Chondrocyte (in vitro differentiated cells): ENCODE results near the gene PTPRN2. TPM values are rescaled to one million over a fixed set of nuclear protein-coding genes. Genes with fewer than 3 reads are reported as not detected.

ENCODE experiments used
- DNase-seq: peaks from one replicate; pipeline ENCODE4 v3.0.0; 2021; ENCODE audit warnings: mixed read lengths, low spot score
- H3K27ac Mint-ChIP-seq: one replicate; pipeline ENCODE4 v1.8.0; 2021; ENCODE audit warnings: mild to moderate bottlenecking, moderate library complexity, mixed read lengths; ENCODE audit not compliant: unreplicated experiment
- H3K27me3 Mint-ChIP-seq: 2 replicates; pipeline ENCODE4 v1.8.0; 2021; ENCODE audit warnings: low read depth, mixed read lengths
- H3K36me3 Mint-ChIP-seq: 2 replicates; pipeline ENCODE4 v1.8.0; 2021; ENCODE audit warnings: low read depth, mixed read lengths
- H3K4me1 Mint-ChIP-seq: 2 replicates; pipeline ENCODE4 v1.8.0; 2021; ENCODE audit warnings: low read depth, mild to moderate bottlenecking, mixed read lengths
- H3K4me3 Mint-ChIP-seq: one replicate; pipeline ENCODE4 v1.8.0; 2021; ENCODE audit warnings: mild to moderate bottlenecking, moderate library complexity, mixed read lengths; ENCODE audit not compliant: unreplicated experiment
- H3K9me3 Mint-ChIP-seq: 2 replicates; pipeline ENCODE4 v1.8.0; 2021; ENCODE audit warnings: low read depth, mixed read lengths
- total RNA-seq: library from RNA; stranded (reverse); gene quantifications from 3 replicates; pipeline ENCODE4 v1.2.1, GENCODE V29; 2021
- TF ChIP-seq, protein P1 (sequence below): fragments of 200-600 bp; sonication (generic); IDR thresholded peaks from 2 replicates; pipeline ENCODE4 v1.5.0; 2021; ENCODE audit warnings: antibody characterized with exemption, mild to moderate bottlenecking, moderate library complexity

Gene PTPRN2
- total RNA-seq, 1 donor from 2014 or later: 0.30 TPM

DNA sequence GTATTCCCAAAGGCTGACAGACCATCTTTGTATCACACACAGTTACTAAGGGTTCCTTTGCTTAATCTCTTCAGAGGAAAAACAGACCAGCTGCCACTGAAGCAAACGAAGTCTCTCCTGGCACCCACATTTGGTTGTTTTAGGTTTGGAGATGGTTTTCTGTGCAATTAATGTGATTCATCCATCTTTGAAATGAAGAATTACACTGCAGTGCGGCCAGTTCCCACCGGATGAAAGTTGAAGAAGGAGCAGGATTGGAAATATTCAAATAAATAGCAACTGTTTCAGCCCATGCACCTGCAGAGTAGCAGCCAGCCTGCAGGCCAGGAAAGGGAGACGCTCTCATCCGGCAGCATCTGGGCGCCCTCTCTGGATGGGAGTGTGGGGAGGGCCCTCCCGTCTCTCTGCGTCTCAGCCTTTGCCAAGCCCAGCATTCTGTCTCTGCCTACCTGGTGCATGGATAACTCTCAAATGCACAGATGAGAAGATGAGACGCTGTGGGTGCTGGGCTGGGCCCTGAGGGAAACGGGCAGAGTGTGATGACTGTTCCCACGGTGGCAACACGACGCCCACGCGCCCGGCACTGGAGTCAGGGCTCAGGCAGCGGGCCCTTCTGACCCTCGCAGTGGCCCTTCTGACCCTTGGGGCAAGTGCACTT, 214.0 kb downstream of the PTPRN2 start:
- Mint-ChIP-seq H3K4me3 (no peak overlapping the region), H3K27ac (no peak overlapping the region), H3K27me3 (peaks cover 2% of the 10 kb centered on the region), H3K4me1 (no peaks in the 10 kb centered on the region), H3K9me3 (no peaks in the 10 kb centered on the region), H3K36me3 (no peaks in the 10 kb centered on the region)
- DNase-seq: peak; percentile 62
- TF ChIP-seq, protein P1, sequence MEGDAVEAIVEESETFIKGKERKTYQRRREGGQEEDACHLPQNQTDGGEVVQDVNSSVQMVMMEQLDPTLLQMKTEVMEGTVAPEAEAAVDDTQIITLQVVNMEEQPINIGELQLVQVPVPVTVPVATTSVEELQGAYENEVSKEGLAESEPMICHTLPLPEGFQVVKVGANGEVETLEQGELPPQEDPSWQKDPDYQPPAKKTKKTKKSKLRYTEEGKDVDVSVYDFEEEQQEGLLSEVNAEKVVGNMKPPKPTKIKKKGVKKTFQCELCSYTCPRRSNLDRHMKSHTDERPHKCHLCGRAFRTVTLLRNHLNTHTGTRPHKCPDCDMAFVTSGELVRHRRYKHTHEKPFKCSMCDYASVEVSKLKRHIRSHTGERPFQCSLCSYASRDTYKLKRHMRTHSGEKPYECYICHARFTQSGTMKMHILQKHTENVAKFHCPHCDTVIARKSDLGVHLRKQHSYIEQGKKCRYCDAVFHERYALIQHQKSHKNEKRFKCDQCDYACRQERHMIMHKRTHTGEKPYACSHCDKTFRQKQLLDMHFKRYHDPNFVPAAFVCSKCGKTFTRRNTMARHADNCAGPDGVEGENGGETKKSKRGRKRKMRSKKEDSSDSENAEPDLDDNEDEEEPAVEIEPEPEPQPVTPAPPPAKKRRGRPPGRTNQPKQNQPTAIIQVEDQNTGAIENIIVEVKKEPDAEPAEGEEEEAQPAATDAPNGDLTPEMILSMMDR: no peak

DNA sequence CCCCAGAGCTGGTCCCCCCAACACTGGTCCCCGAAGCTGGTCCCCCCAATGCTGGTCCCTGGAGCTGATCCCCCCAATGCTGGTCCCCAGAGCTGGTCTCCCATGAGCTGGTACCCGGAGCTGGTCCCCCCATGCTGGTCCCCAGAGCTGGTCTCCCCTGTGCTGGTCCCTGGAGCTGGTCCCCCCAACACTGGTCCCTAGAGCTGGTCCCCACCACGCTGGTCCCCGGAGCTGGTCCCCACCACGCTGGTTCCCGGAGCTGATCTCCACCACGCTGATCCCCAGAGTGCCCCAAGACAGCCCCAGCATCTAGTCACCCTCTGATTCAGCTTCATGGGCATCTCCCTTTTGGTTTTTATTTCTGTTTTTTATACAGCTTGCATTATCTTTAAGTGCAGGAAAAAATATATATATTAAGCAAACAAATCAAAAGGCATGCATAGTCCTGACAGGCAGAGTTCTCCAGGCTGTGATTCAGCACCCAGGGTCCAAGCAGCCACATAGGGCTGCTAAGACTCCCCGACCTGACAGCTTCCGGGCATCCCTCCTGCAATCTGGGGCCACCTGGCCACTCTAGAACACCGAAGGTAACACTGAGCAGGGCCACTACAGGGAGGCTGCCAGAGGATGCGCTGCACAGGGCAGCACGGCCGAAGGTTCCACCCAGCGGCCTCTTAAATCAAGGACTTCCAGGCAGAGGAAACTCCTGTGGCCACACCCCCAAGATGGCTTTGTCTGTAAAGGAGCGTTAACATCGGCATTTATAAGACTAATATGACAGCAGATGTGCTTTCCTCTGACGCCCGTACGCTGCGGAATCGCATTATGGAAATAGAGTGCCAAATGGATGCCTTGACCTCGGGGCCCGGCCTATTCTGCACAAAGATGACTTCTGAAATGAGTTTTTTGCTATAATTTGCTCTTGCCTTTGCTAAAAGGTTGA, 215.0 kb downstream of the PTPRN2 start:
- Mint-ChIP-seq H3K4me3 (no peak overlapping the region), H3K4me1 (no peaks in the 10 kb centered on the region), H3K9me3 (no peaks in the 10 kb centered on the region), H3K27me3 (peaks cover 2% of the 10 kb centered on the region), H3K36me3 (no peaks in the 10 kb centered on the region), H3K27ac (no peak overlapping the region)
- TF ChIP-seq, protein P1: no peak
- peak; percentile 83 for DNase-seq

DNA sequence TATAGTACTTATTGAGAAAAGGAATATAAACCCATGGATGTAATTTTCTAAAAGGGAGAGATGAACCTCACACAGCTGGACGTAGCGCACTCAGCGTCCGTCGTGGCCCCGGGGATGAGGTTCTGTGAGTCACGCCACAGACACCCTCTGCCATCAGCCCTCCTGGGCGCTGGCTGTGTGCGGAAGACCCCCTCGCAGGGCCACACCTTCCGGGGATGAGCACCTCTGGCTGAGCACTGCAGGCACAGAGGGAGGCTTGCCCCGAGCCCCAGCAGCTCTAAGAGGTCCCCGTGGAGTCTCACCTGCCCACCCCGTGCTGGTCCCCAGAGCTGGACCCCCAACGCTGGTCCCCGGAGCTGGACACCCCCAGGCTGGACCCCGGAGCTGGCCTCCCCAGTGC, 215.8 kb downstream of the PTPRN2 start:
- Mint-ChIP-seq H3K27ac (no peak overlapping the region), H3K36me3 (no peaks in the 10 kb centered on the region), H3K4me3 (no peak overlapping the region), H3K4me1 (no peaks in the 10 kb centered on the region), H3K9me3 (no peaks in the 10 kb centered on the region), H3K27me3 (peaks cover 2% of the 10 kb centered on the region)
- peak; percentile 84 for DNase-seq
- TF ChIP-seq, protein P1: no peak

- no peak overlapping the region for H3K27ac Mint-ChIP-seq
- DNase-seq: peak; percentile 55
- no peak overlapping the region for H3K4me3 Mint-ChIP-seq
- H3K36me3 Mint-ChIP-seq: no peaks in the 10 kb centered on the region
- peaks cover 3% of the 10 kb centered on the region for H3K9me3 Mint-ChIP-seq
- H3K27me3 Mint-ChIP-seq: peaks cover 2% of the 10 kb centered on the region
- TF ChIP-seq, protein P1: no peak
- no peaks in the 10 kb centered on the region for H3K4me1 Mint-ChIP-seq
These were observed 217.8 kb downstream of the PTPRN2 start for GRCh38 chr7:158369866-158370265.

DNA sequence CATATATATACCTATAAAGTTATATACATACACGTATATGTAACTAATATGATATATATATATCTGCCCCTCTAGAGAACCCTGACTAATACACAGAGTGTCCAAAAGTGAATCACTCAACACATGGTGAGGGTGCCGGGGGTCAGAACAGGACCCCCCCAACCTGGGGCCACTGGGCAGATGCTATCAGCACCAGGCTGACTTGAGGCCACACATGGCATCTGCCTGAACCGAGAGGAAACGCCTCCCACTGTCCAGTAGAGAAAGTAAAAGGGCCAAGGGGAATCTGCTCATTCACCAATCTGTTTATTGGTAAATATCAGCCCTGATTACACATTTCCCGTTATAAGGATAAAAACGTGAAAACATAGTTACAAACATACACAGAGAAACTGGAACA, 218.3 kb downstream of the PTPRN2 start:
- Mint-ChIP-seq H3K9me3 (peaks cover 3% of the 10 kb centered on the region), H3K4me3 (no peak overlapping the region), H3K36me3 (no peaks in the 10 kb centered on the region), H3K27me3 (peaks cover 1% of the 10 kb centered on the region), H3K27ac (no peak overlapping the region), H3K4me1 (no peaks in the 10 kb centered on the region)
- TF ChIP-seq, protein P1: no peak
- peak; percentile 47 for DNase-seq
